Activated T-helper 17 cell treated with anti-CD3 and anti-CD28 coated beads, Interleukin-2, amount 50 U/mL, for 72 hours (primary cell): Measurements from ENCODE around the gene ADARB2. TPM values are rescaled to one million over a fixed set of nuclear protein-coding genes. Genes with fewer than 3 reads are reported as not detected.

ENCODE experiments used
- ATAC-seq: fragments of 150-1000 bp; cut with Tn5 transposase; replicated peaks from 2 replicates; pipeline ENCODE4 v1.10.0; 2021; ENCODE audit warnings: mild to moderate bottlenecking, moderate library complexity
- H3K27ac Mint-ChIP-seq: one replicate; pipeline ENCODE4 v1.8.0; 2022; ENCODE audit warnings: mixed read lengths
- H3K27me3 Mint-ChIP-seq: one replicate; pipeline ENCODE4 v1.8.0; 2022; ENCODE audit warnings: mixed read lengths
- H3K36me3 Mint-ChIP-seq: one replicate; pipeline ENCODE4 v1.8.0; 2022; ENCODE audit warnings: low read depth, mild to moderate bottlenecking, mixed read lengths
- H3K4me1 Mint-ChIP-seq: one replicate; pipeline ENCODE4 v1.8.0; 2022; ENCODE audit warnings: mixed read lengths
- H3K4me3 Mint-ChIP-seq: one replicate; pipeline ENCODE4 v1.8.0; 2022; ENCODE audit warnings: mild to moderate bottlenecking, mixed read lengths
- H3K9me3 Mint-ChIP-seq: one replicate; pipeline ENCODE4 v1.8.0; 2022; ENCODE audit warnings: mixed read lengths
- total RNA-seq, 2 donors: library from RNA; stranded (reverse); gene quantifications; one replicate each; pipeline ENCODE4 v1.2.3, GENCODE V29; 2022

ADARB2 gene
- total RNA-seq, 2 donors from 2014 or later, result not detected

GRCh38 chr10:1203704-1204103 lies 533.6 kb downstream of the ADARB2 start:
- no peak for ATAC-seq
- Mint-ChIP-seq H3K27me3 (peaks cover 3% of the 10 kb centered on the region), H3K27ac (no peak overlapping the region), H3K4me3 (no peak overlapping the region), H3K36me3 (no peaks in the 10 kb centered on the region), H3K4me1 (no peaks in the 10 kb centered on the region), H3K9me3 (no peaks in the 10 kb centered on the region)

GRCh38 chr10:1203216-1203615 lies 534.1 kb downstream of the ADARB2 start:
- no peak for ATAC-seq
- H3K4me1 Mint-ChIP-seq, result no peaks in the 10 kb centered on the region
- H3K4me3 Mint-ChIP-seq, result no peak overlapping the region
- no peak overlapping the region for H3K27ac Mint-ChIP-seq
- H3K27me3 Mint-ChIP-seq, result peaks cover 3% of the 10 kb centered on the region
- no peaks in the 10 kb centered on the region for H3K36me3 Mint-ChIP-seq
- H3K9me3 Mint-ChIP-seq, result no peaks in the 10 kb centered on the region

- Mint-ChIP-seq H3K9me3 (no peaks in the 10 kb centered on the region), H3K4me3 (no peak overlapping the region), H3K27ac (no peak overlapping the region), H3K36me3 (no peaks in the 10 kb centered on the region), H3K4me1 (no peaks in the 10 kb centered on the region), H3K27me3 (peaks cover 3% of the 10 kb centered on the region)
- no peak for ATAC-seq
These were observed 535.0 kb downstream of the ADARB2 start for GRCh38 chr10:1202343-1202742.

DNA sequence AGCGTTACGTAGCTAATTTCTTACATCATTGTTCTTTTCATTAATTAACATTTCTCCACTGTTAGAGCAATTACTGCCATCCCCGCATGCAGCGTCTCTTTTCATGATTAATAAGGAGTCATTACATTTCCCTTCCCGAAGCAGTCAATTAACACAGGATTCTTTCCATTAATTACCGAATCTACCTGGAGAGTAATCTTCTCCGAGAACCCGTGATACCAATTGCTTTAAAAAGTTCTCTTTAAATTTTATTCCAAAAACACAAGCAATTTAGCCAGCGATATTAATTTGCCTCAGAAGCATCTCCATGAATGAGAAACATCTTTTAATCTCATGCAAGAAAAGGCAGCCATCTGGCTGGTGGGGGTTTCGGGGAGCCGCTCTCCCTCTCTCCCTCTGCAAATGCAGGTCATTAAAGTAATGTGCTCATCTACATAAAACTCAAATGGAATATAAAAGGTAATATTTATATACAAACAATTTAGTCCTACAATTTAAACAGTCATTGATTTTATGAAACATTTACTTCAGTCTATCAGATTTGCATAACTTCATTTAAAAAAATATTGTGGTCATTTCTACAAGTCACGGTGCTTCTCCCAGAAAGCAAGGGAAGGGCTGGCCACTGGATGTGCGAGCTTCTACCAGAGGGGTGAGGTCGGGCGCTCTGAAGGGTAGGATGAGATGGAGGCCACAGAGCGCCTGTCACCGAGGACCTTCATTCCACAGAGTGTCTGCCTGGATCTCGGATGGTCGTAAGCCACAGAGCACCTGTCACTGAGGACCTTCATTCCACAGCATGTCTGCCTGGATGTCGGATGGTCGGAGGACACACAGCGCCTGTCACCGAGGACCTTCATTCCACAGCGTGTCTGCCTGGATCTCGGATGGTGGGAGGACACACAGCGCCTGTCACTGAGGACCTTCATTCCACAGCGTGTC lies 536.2 kb downstream of the ADARB2 start:
- ATAC-seq, result no peak
- Mint-ChIP-seq H3K27me3 (peaks cover 3% of the 10 kb centered on the region), H3K27ac (no peak overlapping the region), H3K36me3 (no peaks in the 10 kb centered on the region), H3K4me1 (no peaks in the 10 kb centered on the region), H3K9me3 (no peaks in the 10 kb centered on the region), H3K4me3 (no peak overlapping the region)

DNA sequence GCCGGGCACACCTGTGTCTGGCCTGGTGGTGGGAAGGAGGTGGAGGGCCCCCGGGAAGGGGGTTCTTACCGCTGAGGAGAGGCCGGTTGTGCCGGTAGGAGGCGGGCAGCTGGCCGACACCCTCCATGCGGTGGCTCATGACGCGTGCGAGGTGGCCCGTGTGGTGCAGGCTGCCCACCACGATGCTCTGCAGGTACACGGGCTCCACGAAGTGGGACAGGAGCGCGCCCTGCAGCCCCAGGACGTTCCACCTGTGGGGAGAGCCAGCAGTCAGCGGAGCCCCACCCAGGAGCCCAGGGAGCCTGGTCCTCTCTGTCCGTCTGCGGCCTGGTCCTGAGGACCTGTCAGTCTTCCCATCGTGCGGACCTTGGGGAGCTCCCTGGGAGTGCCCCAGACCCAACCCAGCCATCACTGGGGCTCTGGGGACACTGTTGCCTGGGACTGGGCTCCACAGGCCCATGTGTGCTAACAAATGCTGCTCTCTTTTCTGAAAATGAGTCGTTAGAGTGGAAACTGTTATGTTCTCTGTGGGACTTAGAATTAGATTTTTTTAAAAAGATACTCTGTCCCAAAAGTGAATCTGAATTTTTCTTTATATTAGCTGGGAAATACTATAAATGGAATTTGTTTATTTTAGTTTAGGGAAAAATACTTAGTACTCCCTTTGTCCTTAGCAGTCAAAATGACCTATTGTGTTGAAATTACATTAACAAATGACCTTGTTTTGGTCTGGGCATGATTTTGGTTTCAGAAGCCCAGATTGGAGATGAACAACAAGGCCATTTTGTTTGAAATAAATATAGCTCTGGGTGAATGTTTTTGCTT lies 537.2 kb downstream of the ADARB2 start:
- Mint-ChIP-seq H3K4me1 (no peaks in the 10 kb centered on the region), H3K36me3 (no peaks in the 10 kb centered on the region), H3K4me3 (no peak overlapping the region), H3K27me3 (peaks cover 3% of the 10 kb centered on the region), H3K27ac (no peak overlapping the region), H3K9me3 (no peaks in the 10 kb centered on the region)
- no peak for ATAC-seq

GRCh38 chr10:1199345-1199673 lies 538.0 kb downstream of the ADARB2 start:
- Mint-ChIP-seq H3K4me1 (no peaks in the 10 kb centered on the region), H3K9me3 (no peaks in the 10 kb centered on the region), H3K27me3 (peaks cover 3% of the 10 kb centered on the region), H3K4me3 (no peak overlapping the region), H3K36me3 (no peaks in the 10 kb centered on the region), H3K27ac (no peak overlapping the region)
- no peak for ATAC-seq

- Mint-ChIP-seq H3K36me3 (no peaks in the 10 kb centered on the region), H3K9me3 (no peaks in the 10 kb centered on the region), H3K4me3 (no peak overlapping the region), H3K27ac (no peak overlapping the region), H3K27me3 (peaks cover 3% of the 10 kb centered on the region), H3K4me1 (peaks cover 2% of the 10 kb centered on the region)
- no peak for ATAC-seq
These were observed 538.6 kb downstream of the ADARB2 start for GRCh38 chr10:1198453-1199344.

DNA sequence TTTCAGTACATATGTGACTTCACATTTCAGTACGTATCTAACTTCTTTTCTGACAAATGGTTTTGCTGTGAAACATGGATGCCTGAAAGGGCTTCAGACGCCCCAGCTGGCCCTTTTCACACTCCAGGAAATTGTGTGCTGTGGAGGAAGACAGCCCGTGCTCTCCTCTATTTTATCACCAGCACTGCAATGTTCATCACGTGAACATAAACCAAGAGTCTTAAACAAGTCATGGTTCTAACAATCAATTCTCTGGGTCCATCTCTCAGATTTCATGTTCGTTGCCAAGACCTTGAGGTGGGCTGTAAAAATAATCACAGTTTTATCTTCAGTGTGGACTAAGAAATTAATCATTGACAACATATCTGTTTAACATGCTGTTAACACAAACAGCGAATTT lies 539.9 kb downstream of the ADARB2 start:
- Mint-ChIP-seq H3K4me1 (peaks cover 8% of the 10 kb centered on the region), H3K27me3 (peaks cover 3% of the 10 kb centered on the region), H3K27ac (no peak overlapping the region), H3K36me3 (no peaks in the 10 kb centered on the region), H3K4me3 (no peak overlapping the region), H3K9me3 (no peaks in the 10 kb centered on the region)
- ATAC-seq, result no peak

DNA sequence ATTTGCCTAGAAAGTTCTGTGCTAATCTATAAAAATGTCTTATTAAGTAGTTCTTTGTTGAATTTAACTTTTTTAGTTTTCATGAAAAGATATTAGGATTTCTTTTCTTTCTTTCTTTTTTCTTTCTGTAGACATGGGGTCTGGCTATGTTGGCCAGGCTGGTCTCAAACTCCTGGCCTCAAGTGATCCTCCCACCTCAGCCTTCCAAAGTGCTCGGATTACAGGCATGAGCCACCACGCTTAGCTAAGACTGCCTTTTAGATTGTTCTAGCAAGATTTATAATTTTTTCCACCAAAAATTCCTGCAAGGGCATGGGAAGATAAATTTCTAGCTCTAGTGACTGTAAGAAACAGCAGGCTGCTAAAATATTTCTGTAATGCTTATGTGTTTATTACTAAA lies 540.7 kb downstream of the ADARB2 start:
- H3K27ac Mint-ChIP-seq, result no peak overlapping the region
- H3K27me3 Mint-ChIP-seq, result peaks cover 3% of the 10 kb centered on the region
- peaks cover 8% of the 10 kb centered on the region for H3K4me1 Mint-ChIP-seq
- ATAC-seq, result no peak
- H3K36me3 Mint-ChIP-seq, result no peaks in the 10 kb centered on the region
- H3K4me3 Mint-ChIP-seq, result no peak overlapping the region
- H3K9me3 Mint-ChIP-seq, result no peaks in the 10 kb centered on the region

DNA sequence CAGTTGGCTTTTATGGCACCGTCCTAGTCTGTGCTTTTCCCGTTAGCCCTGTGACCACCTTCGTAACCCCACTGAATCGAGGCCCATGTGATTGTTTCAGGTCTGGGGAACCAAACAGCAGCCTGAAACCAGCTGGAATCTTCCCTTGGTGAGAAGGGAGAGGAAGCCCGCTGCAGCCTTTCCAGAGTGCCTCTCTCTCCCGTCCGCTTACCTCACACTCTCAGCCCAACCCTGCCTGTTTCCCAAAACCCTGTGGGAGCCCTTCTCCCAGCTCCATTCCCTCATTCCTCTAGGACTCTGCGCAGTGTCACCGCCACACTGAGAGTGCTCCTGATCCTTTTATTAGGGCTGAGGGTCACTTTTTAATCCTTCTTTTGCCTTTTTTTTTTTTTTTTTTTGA lies 541.5 kb downstream of the ADARB2 start:
- Mint-ChIP-seq H3K36me3 (no peaks in the 10 kb centered on the region), H3K4me3 (no peak overlapping the region), H3K27ac (no peak overlapping the region), H3K27me3 (peaks cover 2% of the 10 kb centered on the region), H3K9me3 (no peaks in the 10 kb centered on the region), H3K4me1 (peaks cover 8% of the 10 kb centered on the region)
- no peak for ATAC-seq

GRCh38 chr10:1194161-1194560 lies 543.2 kb downstream of the ADARB2 start:
- ATAC-seq, result no peak
- Mint-ChIP-seq H3K4me1 (peaks cover 8% of the 10 kb centered on the region), H3K27me3 (no peaks in the 10 kb centered on the region), H3K27ac (no peak overlapping the region), H3K36me3 (no peaks in the 10 kb centered on the region), H3K4me3 (no peak overlapping the region), H3K9me3 (no peaks in the 10 kb centered on the region)

- peak overlapping the region; percentile 5 for H3K4me3 Mint-ChIP-seq
- no peak for ATAC-seq
- H3K27ac Mint-ChIP-seq, result no peak overlapping the region
- no peaks in the 10 kb centered on the region for H3K9me3 Mint-ChIP-seq
- H3K36me3 Mint-ChIP-seq, result no peaks in the 10 kb centered on the region
- peaks cover 8% of the 10 kb centered on the region for H3K4me1 Mint-ChIP-seq
- no peaks in the 10 kb centered on the region for H3K27me3 Mint-ChIP-seq
These were observed 543.8 kb downstream of the ADARB2 start for GRCh38 chr10:1193561-1193960.

DNA sequence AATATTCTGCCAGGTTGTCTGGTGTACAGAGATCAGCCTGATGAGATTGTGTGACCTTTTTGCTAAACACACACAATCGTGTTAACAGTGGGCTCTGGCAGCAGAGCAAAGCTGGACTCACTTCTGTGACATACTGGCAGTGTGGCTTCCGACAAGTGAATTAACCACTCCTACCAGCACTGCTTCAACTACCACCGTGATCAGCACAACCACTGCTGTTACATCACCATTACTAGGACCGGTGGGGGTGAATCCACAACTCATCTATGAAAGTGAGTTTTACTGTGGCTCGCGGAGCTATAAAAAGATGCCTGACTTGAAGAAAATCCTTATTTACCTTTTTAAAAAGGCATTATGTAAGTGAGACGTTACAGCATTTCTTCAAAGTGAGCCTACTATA lies 545.6 kb downstream of the ADARB2 start:
- Mint-ChIP-seq H3K4me1 (peaks cover 8% of the 10 kb centered on the region), H3K9me3 (no peaks in the 10 kb centered on the region), H3K36me3 (no peaks in the 10 kb centered on the region), H3K27ac (no peak overlapping the region), H3K27me3 (no peaks in the 10 kb centered on the region), H3K4me3 (no peak overlapping the region)
- ATAC-seq, result no peak

GRCh38 chr10:1190791-1191490 lies 546.4 kb downstream of the ADARB2 start:
- H3K4me1 Mint-ChIP-seq, result peaks cover 8% of the 10 kb centered on the region
- no peaks in the 10 kb centered on the region for H3K36me3 Mint-ChIP-seq
- no peaks in the 10 kb centered on the region for H3K9me3 Mint-ChIP-seq
- no peak overlapping the region for H3K4me3 Mint-ChIP-seq
- no peak overlapping the region for H3K27ac Mint-ChIP-seq
- no peaks in the 10 kb centered on the region for H3K27me3 Mint-ChIP-seq
- ATAC-seq, result no peak
